Activated T-cell treated with anti-CD3 and anti-CD28 coated beads, Interleukin-2, amount 50 U/mL, for 48 hours (primary cell): ENCODE results near the gene TBC1D9B.
"Not testable (repeated sequence)": the region's sequence is repeated elsewhere in the genome, so short reads cannot be mapped to it uniquely, and the experiment has no call there.

Source experiments
- DNase-seq, 2 experiments: peaks; one replicate each; pipeline ENCODE4 v3.0.0-alpha.2; 2020

Gene TBC1D9B

GRCh38 chr5:179836225-179837019 lies 71.3 kb downstream of the TBC1D9B start:
- peak; percentile 46 to 62 for DNase-seq

- not testable (repeated sequence) for DNase-seq
Observed at GRCh38 chr5:179834871-179835270, 72.8 kb downstream of the TBC1D9B start.

GRCh38 chr5:179834120-179834519 lies 73.6 kb downstream of the TBC1D9B start:
- DNase-seq = no peak

- DNase-seq = no peak
Observed at GRCh38 chr5:179833709-179834070, 74.0 kb downstream of the TBC1D9B start.

- DNase-seq = no peak
Observed at GRCh38 chr5:179833056-179833708, 74.5 kb downstream of the TBC1D9B start.

GRCh38 chr5:179832039-179832745 lies 75.5 kb downstream of the TBC1D9B start:
- no peak for DNase-seq

GRCh38 chr5:179830818-179831468 lies 76.8 kb downstream of the TBC1D9B start:
- DNase-seq = no peak

GRCh38 chr5:179829732-179830435 lies 77.8 kb downstream of the TBC1D9B start:
- DNase-seq = no peak

GRCh38 chr5:179828756-179829421 lies 78.8 kb downstream of the TBC1D9B start:
- DNase-seq = no peak

- DNase-seq = peak; percentile 73 to 77
Observed at GRCh38 chr5:179827680-179828079, 80.0 kb downstream of the TBC1D9B start.

GRCh38 chr5:179825655-179826182 lies 82.0 kb downstream of the TBC1D9B start:
- no peak for DNase-seq

- no peak for DNase-seq
Observed at GRCh38 chr5:179824745-179825112, 83.0 kb downstream of the TBC1D9B start.

- DNase-seq = no peak
Observed at GRCh38 chr5:179823937-179824744, 83.6 kb downstream of the TBC1D9B start.

- DNase-seq = no peak
Observed at GRCh38 chr5:179822444-179822990, 85.2 kb downstream of the TBC1D9B start.

- no peak for DNase-seq
Observed at GRCh38 chr5:179822059-179822432, 85.7 kb downstream of the TBC1D9B start.

- DNase-seq = peak; percentile 84 to 90
Observed at GRCh38 chr5:179821298-179822058, 86.2 kb downstream of the TBC1D9B start.

GRCh38 chr5:179820483-179821297 lies 87.0 kb downstream of the TBC1D9B start, which contains the start of gene SQSTM1:
Gene SQSTM1 (plus strand): TSS chr5:179820905. CDS start chr5:179820937, 32 bp downstream.
- DNase-seq = peak; percentile 85 to 90

GRCh38 chr5:179820127-179820482 lies 87.6 kb downstream of the TBC1D9B start:
- DNase-seq = peak in 1 of 2 experiments; percentile 59
